Gastrocnemius medialis (tissue), 4 donors: ENCODE results near the gene ISM2. TPM values are rescaled to one million over a fixed set of nuclear protein-coding genes. Genes with fewer than 3 reads are reported as not detected.

Source experiments
- ATAC-seq, 2 donors: fragments of 150-250 bp; one replicate each; pipeline ENCODE4 v1.9.1; 2016
- DNase-seq, 2 donors: peaks; one replicate each; pipeline ENCODE4 v3.0.0-alpha.2; 2019
- H3K27ac ChIP-seq, 4 donors: fragments of 200-600 bp; sonication (generic); 1 replicate in 1 of 4; 2 replicates in 3 of 4; pipeline ENCODE4 v1.5.1; 2016 to 2018; ENCODE audit warnings: mild to moderate bottlenecking in 2 of 4, moderate library complexity in 1 of 4
- H3K27me3 ChIP-seq, 3 donors: fragments of 200-600 bp; sonication (generic) in 2 of 3; 1 replicate in 1 of 3; 2 replicates in 2 of 3; pipeline versions ENCODE4 v1.5.1 to v1.6.0; 2016 to 2019; ENCODE audit warnings: mild to moderate bottlenecking in 1 of 3, moderate library complexity in 1 of 3
- H3K36me3 ChIP-seq, 2 donors: fragments of 200-600 bp; sonication (generic) in 1 of 2; one replicate each; pipeline ENCODE4 v1.5.1; 2017 to 2018
- H3K4me1 ChIP-seq, 2 donors: fragments of 200-600 bp; sonication (generic) in 1 of 2; one replicate each; pipeline ENCODE4 v1.5.1; 2016 to 2017; ENCODE audit warnings: mild to moderate bottlenecking in 2 of 2
- H3K4me3 ChIP-seq, 4 donors: fragments of 200-600 bp; sonication (generic) in 3 of 4; 1 replicate in 1 of 4; 2 replicates in 3 of 4; pipeline ENCODE4 v1.5.1; 2016 to 2019; ENCODE audit warnings: mild to moderate bottlenecking in 2 of 4
- H3K9me3 ChIP-seq, 3 donors: fragments of 200-600 bp; sonication (generic) in 2 of 3; 1 replicate in 1 of 3; 2 replicates in 2 of 3; pipeline ENCODE4 v1.5.1; 2016 to 2019
- CTCF ChIP-seq, 5 experiments: fragments of 450-650 bp in 3 of 5; fragments of 200-600 bp in 2 of 5; sonication (generic) in 2 of 5; IDR thresholded peaks in 4 of 5; conservative IDR thresholded peaks in 1 of 5; 1 replicate in 4 of 5; 2 replicates in 1 of 5; pipeline ENCODE4 v1.5.1; 2016 to 2019; ENCODE audit warnings: antibody characterized with exemption in 5 of 5, mild to moderate bottlenecking in 3 of 5, moderate library complexity in 3 of 5
- POLR2A ChIP-seq, 2 donors: fragments of 450-650 bp; IDR thresholded peaks; one replicate each; pipeline ENCODE4 v1.6.1; 2017; ENCODE audit warnings: antibody characterized with exemption in 2 of 2, mild to moderate bottlenecking in 2 of 2, moderate library complexity in 2 of 2
- in situ Hi-C, 4 donors: fragments of 200-750 bp; cut with MboI; loops; one replicate each; pipeline versions ENCODE4 v1.15.0 to v1.8.0; 2017; ENCODE audit warnings: low sequenced_read_pairs in 4 of 4
- intact Hi-C: fragments of 100-400 bp; cut with DNase I; formaldehyde crosslinking; loops from one replicate; pipeline ENCODE4 v1.15.1; 2023; ENCODE audit warnings: low total_unique reads
- total RNA-seq, 4 donors: library from RNA; depleted of rRNA; stranded (reverse); fragments of >200 nt; gene quantifications; one replicate each; pipeline versions ENCODE4 v1.1.0 to v1.2.3, GENCODE V29; 2016

Gene ISM2
- total RNA-seq, 4 donors from 2014 or later, result not detected

- H3K36me3 ChIP-seq, result peaks cover 6 to 54% of the 10 kb centered on the region in 2 donors
Measured at GRCh38 chr14:77469067-77469505, 29.5 kb downstream of the ISM2 start.

GRCh38 chr14:77467801-77468200, 30.8 kb downstream of the ISM2 start:
- Histone ChIP-seq H3K4me3 (no peak overlapping the region), H3K4me1 (no peaks in the 10 kb centered on the region), H3K27me3 (no peaks in the 10 kb centered on the region), H3K27ac (no peak overlapping the region), H3K9me3 (no peaks in the 10 kb centered on the region), H3K36me3 (peaks cover 6 to 67% of the 10 kb centered on the region in 2 donors)
- TF ChIP-seq CTCF (IDR thresholded peaks at IDR 0.05 in 4 of 5, conservative IDR thresholded peaks at IDR 0.05 in 1 of 5), result no peak
- no peak for TF ChIP-seq POLR2A (IDR thresholded peaks at IDR 0.05)
- in situ Hi-C loops, result loop anchor here in 3 of 4 donors (25.0 kb wide), 2 partner anchors 244 to 356 kb away; partner anchors contain the start of genes ALKBH1 (in 3 of the 3) and SLIRP (in 3 of the 3)
- ATAC-seq (no peak), DNase-seq (no peak)
- intact Hi-C loops, result no loop called here

More at GRCh38 chr14:77469067-77469505, 29.5 kb downstream of the ISM2 start:
- in situ Hi-C loops, result loop anchor here in 3 of 4 donors (25.0 kb wide), 2 partner anchors 243 to 357 kb away; partner anchors contain the start of genes ALKBH1 (in 3 of the 3) and SLIRP (in 3 of the 3)
- Histone ChIP-seq H3K9me3 (no peaks in the 10 kb centered on the region), H3K4me1 (no peaks in the 10 kb centered on the region), H3K27me3 (no peaks in the 10 kb centered on the region), H3K27ac (no peak overlapping the region), H3K4me3 (no peak overlapping the region)
- intact Hi-C loops, result no loop called here
- no peak for ATAC-seq
- TF ChIP-seq POLR2A (IDR thresholded peaks at IDR 0.05) (no peak), CTCF (IDR thresholded peaks at IDR 0.05 in 4 of 5, conservative IDR thresholded peaks at IDR 0.05 in 1 of 5) (no peak)
- no peak for DNase-seq

GRCh38 chr14:77459072-77459723, 39.4 kb downstream of the ISM2 start:
- no peaks in the 10 kb centered on the region for H3K27me3 ChIP-seq
- in situ Hi-C loops, result loop anchor here (10.0 to 25.0 kb wide), 3 partner anchors 246 to 347 kb away; partner anchors contain the start of genes ALKBH1 (in 4 of the 4) and SLIRP (in 4 of the 4)
- TF ChIP-seq CTCF (IDR thresholded peaks at IDR 0.05 in 4 of 5, conservative IDR thresholded peaks at IDR 0.05 in 1 of 5) (peak in 4 of 5 experiments; percentile 17 to 55 (median 36)), POLR2A (IDR thresholded peaks at IDR 0.05) (no peak)
- H3K9me3 ChIP-seq, result no peaks in the 10 kb centered on the region
- DNase-seq, result no peak
- ATAC-seq, result no peak
- peak overlapping the region; percentile 90 to 96 (median 94) for H3K4me3 ChIP-seq
- intact Hi-C loops, result loop anchor here (2.0 to 5.0 kb wide), 3 partner anchors 157 to 642 kb away; no protein-coding TSS in a partner anchor
- H3K4me1 ChIP-seq, result peaks cover 23 to 25% of the 10 kb centered on the region in 2 donors
- H3K27ac ChIP-seq, result peak overlapping the region; percentile 89 to 97 (median 95)
- H3K36me3 ChIP-seq, result peaks cover 0 to 49% of the 10 kb centered on the region in 2 donors

- H3K27ac ChIP-seq, result peak overlapping the region; percentile 89 to 97 (median 95)
- TF ChIP-seq CTCF (IDR thresholded peaks at IDR 0.05 in 4 of 5, conservative IDR thresholded peaks at IDR 0.05 in 1 of 5), result no peak
- no peak for TF ChIP-seq POLR2A (IDR thresholded peaks at IDR 0.05)
- intact Hi-C loops, result loop anchor here (1.0 to 5.0 kb wide), 4 partner anchors 156 to 641 kb away; partner anchors contain the start of gene SPTLC2
- in situ Hi-C loops, result loop anchor here (10.0 to 25.0 kb wide), 3 partner anchors 246 to 346 kb away; partner anchors contain the start of genes ALKBH1 (in 4 of the 4) and SLIRP (in 4 of the 4)
- no peaks in the 10 kb centered on the region for H3K9me3 ChIP-seq
- DNase-seq (no peak), ATAC-seq (peak; percentile 3 to 12)
- H3K4me1 ChIP-seq, result peaks cover 23 to 25% of the 10 kb centered on the region in 2 donors
- no peaks in the 10 kb centered on the region for H3K27me3 ChIP-seq
- H3K36me3 ChIP-seq, result peaks cover 0 to 41% of the 10 kb centered on the region in 2 donors
- peak overlapping the region; percentile 90 to 96 (median 94) for H3K4me3 ChIP-seq
Measured at GRCh38 chr14:77458249-77458950, 40.2 kb downstream of the ISM2 start.
